K562 (cell line): ENCODE results near the gene BFSP1. TPM values are rescaled to one million over a fixed set of nuclear protein-coding genes. Genes with fewer than 3 reads are reported as not detected.

Experiments used
- ATAC-seq: fragments of 200-7000 bp; cut with Tn5 transposase; 3 replicates; pipeline ENCODE4 v1.9.1; 2020; ENCODE audit warnings: moderate library complexity
- BruUV-seq: library from RNA; stranded (reverse); fragments of 400-500 nt; replicated peaks from 2 replicates; lab custom pipeline; 2021; lab: Mats Ljungman, UMichigan
- CTCF ChIA-PET: fragments of 300-600 bp; formaldehyde crosslinking; extraction: SDS; loops from one replicate; lab custom pipeline; 2021; ENCODE audit warnings: low intra/inter-chr PET ratio; lab: Yijun Ruan, JAX
- POLR2A ChIA-PET: fragments of 300-600, 350-650 bp; sonication (Branson Sonifier 250); formaldehyde crosslinking; extraction: SDS; loops from one replicate; lab custom pipeline; 2021; ENCODE audit warnings: antibody characterized with exemption, inconsistent platforms; lab: Yijun Ruan, JAX
- DNase-seq, 4 experiments: peaks; one replicate each; pipeline versions ENCODE4 v3.0.0 to v3.0.0-alpha.2; 2011 to 2018; ENCODE audit warnings: low spot score in 3 of 4, mixed read lengths in 3 of 4; ENCODE audit errors: extremely low read depth in 1 of 4
- FAIRE-seq: peaks from 2 replicates; lab custom pipeline; 2011; peaks lifted over from hg19 to GRCh38; lab: Jason Lieb, UNC
- H2AFZ ChIP-seq: 2 replicates; pipeline ENCODE4 v1.6.0; 2011; ENCODE audit warnings: low read depth, low read length, control low read depth, inconsistent platforms
- H3K27ac ChIP-seq: fragments of 200-600 bp; 3 replicates; pipeline ENCODE4 v1.8.0; 2011; ENCODE audit warnings: low read depth, mild to moderate bottlenecking, control low read depth, inconsistent platforms, low read length, moderate library complexity, mixed read lengths; ENCODE audit errors: extremely low read depth
- H3K27me3 ChIP-seq, 2 experiments: fragments of 300-600 bp in 1 of 2; 2 replicates in 1 of 2; 3 replicates in 1 of 2; pipeline versions ENCODE4 v1.6.0 to v1.8.0; 2011; ENCODE audit warnings: inconsistent platforms in 2 of 2, low read length in 2 of 2, mild to moderate bottlenecking in 1 of 2, mixed read lengths in 1 of 2, moderate library complexity in 1 of 2; ENCODE audit not compliant: control insufficient read depth in 2 of 2, insufficient read depth in 2 of 2
- H3K36me3 ChIP-seq: fragments of 300-600 bp; 3 replicates; pipeline ENCODE4 v1.8.0; 2011; ENCODE audit warnings: mild to moderate bottlenecking, low read length, inconsistent platforms; ENCODE audit not compliant: control insufficient read depth, insufficient read depth
- H3K4me1 ChIP-seq, 2 experiments: fragments of 200-600 bp in 1 of 2; replicated peaks in 1 of 2; 2 replicates in 1 of 2; 3 replicates in 1 of 2; pipeline versions ENCODE4 v1.5.1 to v1.8.0; 2011; ENCODE audit warnings: inconsistent platforms in 2 of 2, low read length in 2 of 2, mild to moderate bottlenecking in 1 of 2, mixed read lengths in 1 of 2, moderate library complexity in 1 of 2; ENCODE audit not compliant: control insufficient read depth in 2 of 2, insufficient read depth in 2 of 2
- H3K4me2 ChIP-seq: 2 replicates; pipeline ENCODE4 v1.6.1; 2011; ENCODE audit warnings: low read length, control low read depth, inconsistent platforms, mixed read lengths; ENCODE audit not compliant: insufficient read depth
- H3K4me3 ChIP-seq: fragments of 200-600 bp; sonication (generic), shearing (Covaris generic); 2 replicates; pipeline ENCODE4 v1.5.1; 2016; ENCODE audit warnings: control low read depth, inconsistent platforms
- H3K79me2 ChIP-seq: fragments of 200-600 bp; 3 replicates; pipeline ENCODE4 v1.8.0; 2011; ENCODE audit warnings: low read length, inconsistent platforms; ENCODE audit not compliant: control insufficient read depth, insufficient read depth
- H3K9ac ChIP-seq, 2 experiments: 2 replicates each; pipeline versions ENCODE4 v1.6.0 to v1.6.1; 2011; ENCODE audit warnings: low read depth in 2 of 2, low read length in 2 of 2, control low read depth in 1 of 2, inconsistent platforms in 1 of 2, mild to moderate bottlenecking in 1 of 2, mixed read lengths in 1 of 2; ENCODE audit not compliant: insufficient read depth in 1 of 2
- H3K9me1 ChIP-seq: one replicate; pipeline ENCODE4 v1.6.0; 2011; ENCODE audit warnings: inconsistent platforms, mild to moderate bottlenecking, low read length, moderate library complexity; ENCODE audit not compliant: control insufficient read depth, insufficient read depth
- H3K9me3 ChIP-seq: replicated peaks from 2 replicates; pipeline ENCODE4 v1.5.1; 2011; ENCODE audit warnings: low read depth, low read length, inconsistent platforms; ENCODE audit not compliant: control insufficient read depth, insufficient read depth
- H4K20me1 ChIP-seq: replicated peaks from 2 replicates; pipeline ENCODE4 v1.6.1; 2011; ENCODE audit warnings: low read length, inconsistent platforms, mixed read lengths; ENCODE audit not compliant: control insufficient read depth, insufficient read depth
- ARNT ChIP-seq, 2 experiments: fragments of 450-650 bp; IDR thresholded peaks; 2 replicates each; pipeline ENCODE4 v1.6.1; 2016; ENCODE audit warnings: mild to moderate bottlenecking in 1 of 2
- CEBPG ChIP-seq, 3 experiments: fragments of 200-800 bp in 1 of 3; sonication (Bioruptor generic) in 1 of 3; sonication (generic) in 1 of 3; formaldehyde crosslinking in 1 of 3; IDR thresholded peaks in 2 of 3; conservative IDR thresholded peaks in 1 of 3; 2 replicates each; pipeline versions ENCODE4 v1.6.1 to v1.8.0; 2016 to 2022; ENCODE audit warnings: missing compliant biosample characterization in 2 of 3, missing genetic modification characterization in 2 of 3, mild to moderate bottlenecking in 1 of 3, missing genetic modification reagents in 1 of 3
- CXXC5 ChIP-seq: fragments of 250-450 bp; sonication (Bioruptor Pico); IDR thresholded peaks from 2 replicates; pipeline ENCODE4 v1.8.0; 2022; ENCODE audit warnings: inconsistent platforms, mild to moderate bottlenecking, moderate library complexity
- DEAF1 ChIP-seq: fragments of 450-650 bp; formaldehyde crosslinking; IDR thresholded peaks from 2 replicates; pipeline ENCODE4 v1.4.0; 2020; ENCODE audit warnings: mild to moderate bottlenecking, moderate library complexity
- E2F6 ChIP-seq, 2 experiments: IDR thresholded peaks; 2 replicates each; pipeline ENCODE4 v1.6.1; 2011; ENCODE audit warnings: borderline replicate concordance in 1 of 2, control low read depth in 1 of 2, low read depth in 1 of 2, low read length in 1 of 2, mild to moderate bottlenecking in 1 of 2, mixed read lengths in 1 of 2, moderate library complexity in 1 of 2; ENCODE audit not compliant: insufficient read depth in 1 of 2, insufficient read length in 1 of 2, poor library complexity in 1 of 2, severe bottlenecking in 1 of 2; ENCODE audit errors: extremely low read depth in 1 of 2
- HNRNPL ChIP-seq: fragments of 200-400 bp; formaldehyde crosslinking; IDR thresholded peaks from 2 replicates; pipeline ENCODE4 v1.6.1; 2017; ENCODE audit warnings: low read depth, mild to moderate bottlenecking, low read length
- HOXB6 ChIP-seq: fragments of 250-450 bp; sonication (Bioruptor Pico); IDR thresholded peaks from 2 replicates; pipeline ENCODE4 v1.5.1; 2022; ENCODE audit warnings: mild to moderate bottlenecking, borderline replicate concordance
- RBM39 ChIP-seq: fragments of 200-400 bp; formaldehyde crosslinking; optimal IDR thresholded peaks from 2 replicates; pipeline ENCODE3; 2018; ENCODE audit warnings: low read depth, low read length
- SRF ChIP-seq, 2 experiments: fragments of 250-450, 450-650 bp in 1 of 2; sonication (Bioruptor Pico) in 1 of 2; sonication (generic) in 1 of 2; formaldehyde crosslinking; IDR thresholded peaks; 2 replicates each; pipeline versions ENCODE4 v1.5.0 to v1.5.1; 2020 to 2022; ENCODE audit warnings: mild to moderate bottlenecking in 1 of 2, missing genetic modification reagents in 1 of 2
- ZNF121 ChIP-seq: sonication (generic); formaldehyde crosslinking; conservative IDR thresholded peaks from 2 replicates; pipeline ENCODE4 v1.8.0; 2022; ENCODE audit warnings: missing genetic modification reagents
- ZNF740 ChIP-seq, 3 experiments: fragments of 200-800 bp in 1 of 3; sonication (Bioruptor generic) in 1 of 3; sonication (generic) in 1 of 3; formaldehyde crosslinking in 1 of 3; IDR thresholded peaks; 2 replicates each; pipeline versions ENCODE4 v1.6.1 to v1.8.0; 2016 to 2022; ENCODE audit warnings: mild to moderate bottlenecking in 2 of 3, missing compliant biosample characterization in 2 of 3, missing genetic modification characterization in 2 of 3, missing genetic modification reagents in 1 of 3
- ZNF79 ChIP-seq: fragments of 250-450 bp; sonication (Bioruptor Pico); IDR thresholded peaks from 2 replicates; pipeline ENCODE4 v1.4.0; 2020; ENCODE audit warnings: low read depth, mild to moderate bottlenecking, moderate library complexity
- WGBS: fragments of 100-300 bp; shearing (Covaris generic); methylation state at CpG from one replicate; pipeline ENCODE4 v1.1.6; 2016; ENCODE audit warnings: low coverage, mixed read lengths; ENCODE audit not compliant: insufficient coverage; ENCODE audit errors: missing lambda C conversion rate; 5-methylcytosine and 5-hydroxymethylcytosine counted together
- in situ Hi-C: fragments of 300-500 bp; cut with MboI; formaldehyde crosslinking; loops from 4 replicates; pipeline ENCODE4 v1.15.0; 2018; ENCODE audit warnings: inconsistent platforms, mixed read lengths
- intact Hi-C: fragments of 100-400 bp; cut with micrococcal nuclease; formaldehyde crosslinking; loops from 2 replicates; pipeline ENCODE4 v1.14.2; 2022
- polyA plus RNA-seq, 8 experiments: library from polyadenylated mRNA; depleted of rRNA in 4 of 8; stranded (reverse) in 5 of 8; unstranded in 3 of 8; fragments of >200 nt; fragmentation: Nextera tagmentation in 2 of 8; fragmentation: Illumina TruSeq in 1 of 8; extraction: Ambion mirVana in 2 of 8; extraction: Trizol in 1 of 8; gene quantifications; 2 replicates each; pipeline versions ENCODE4 v1.2.1 to v1.2.3, GENCODE V29; 2011 to 2014; ENCODE audit warnings: inconsistent platforms in 1 of 8, missing spikeins in 1 of 8
- total RNA-seq, 7 experiments: library from RNA; depleted of rRNA in 6 of 7; stranded (reverse); fragments of >200 nt in 6 of 7; fragmentation: Illumina TruSeq in 2 of 7; extraction: Trizol in 2 of 7; gene quantifications; 2 replicates each; pipeline versions ENCODE4 v1.2.1 to v1.2.3, GENCODE V29; 2011 to 2021; ENCODE audit warnings: low replicate concordance in 1 of 7
- TF ChIP-seq, protein P1 (sequence below): sonication (generic); IDR thresholded peaks from 2 replicates; pipeline ENCODE4 v1.6.1; 2016
- TF ChIP-seq, protein P2 (sequence below), 2 experiments: fragments of 450-650 bp; IDR thresholded peaks; 2 replicates each; pipeline ENCODE4 v1.6.1; 2016

Gene BFSP1
- total and polyA plus RNA-seq, 9 of the 15 experiments (the other 6 are each of a cell fraction or from before 2014, with no cell fraction given), result 0.09 to 0.86 (median 0.40) TPM

- Histone ChIP-seq H3K79me2 (peaks cover 58% of the 10 kb centered on the region), H2AFZ (no peak overlapping the region), H3K9ac (peak overlapping the region in 1 of 2 experiments; percentile 68; a peak in 2 of 4 replicates), H3K4me2 (peak overlapping the region; percentile 81), H3K4me3 (peak overlapping the region; percentile 83), H4K20me1 (peaks cover 7% of the 10 kb centered on the region; the same call in 1 of the 2 replicates), H3K9me1 (no peaks in the 10 kb centered on the region), H3K27me3 (no peaks in the 10 kb centered on the region), H3K9me3 (no peaks in the 10 kb centered on the region), H3K4me1 (peaks cover 12 to 17% of the 10 kb centered on the region in 2 experiments), H3K36me3 (no peaks in the 10 kb centered on the region), H3K27ac (peak overlapping the region; percentile 68; the same call in 1 of the 3 replicates)
- DNase-seq, result no peak
- ChIA-PET POLR2A (interaction anchor here (1.4 to 2.3 kb wide), 3 partner anchors 9 to 14 kb away, joined by 4 to 9 read pairs (median 6); no protein-coding TSS in a partner anchor), CTCF (no interaction called here)
- intact Hi-C loops, result no loop called here
- in situ Hi-C loops, result no loop called here
- no peak for FAIRE-seq
- ATAC-seq, result no peak
- WGBS, result 0% methylated on average over 6 of the region's 6 CpGs
- BruUV-seq, result no TSS peak
- TF ChIP-seq ZNF79 (CRISPR knock-in tag) (no peak), SRF (CRISPR knock-in tag; IDR thresholded peaks at IDR 0.05) (peak in 1 of 2 experiments; percentile 21; a peak in 1 of 4 replicates), ARNT (IDR thresholded peaks at IDR 0.05) (no peak), HOXB6 (no peak), RBM39 (no peak), ZNF121 (CRISPR knock-in tag) (no peak), ZNF740 (CRISPR knock-in tag; IDR thresholded peaks at IDR 0.05) (no peak), ZNF740 (tag; IDR thresholded peaks at IDR 0.05) (no peak), E2F6 (IDR thresholded peaks at IDR 0.05; ENCODE audit: borderline replicate concordance in 1 of 2, extremely low read depth in 1 of 2, insufficient read depth in 1 of 2, insufficient read length in 1 of 2, low read depth in 1 of 2, low read length in 1 of 2, poor library complexity in 1 of 2, severe bottlenecking in 1 of 2) (no peak), CEBPG (CRISPR knock-in tag; IDR thresholded peaks at IDR 0.05) (peak; percentile 62), CEBPG (tag; conservative IDR thresholded peaks at IDR 0.05 in 1 of 2, IDR thresholded peaks at IDR 0.05 in 1 of 2) (no peak), DEAF1 (CRISPR knock-in tag) (no peak), HNRNPL (no peak), CXXC5 (CRISPR knock-in tag) (no peak)
- TF ChIP-seq, protein P1, sequence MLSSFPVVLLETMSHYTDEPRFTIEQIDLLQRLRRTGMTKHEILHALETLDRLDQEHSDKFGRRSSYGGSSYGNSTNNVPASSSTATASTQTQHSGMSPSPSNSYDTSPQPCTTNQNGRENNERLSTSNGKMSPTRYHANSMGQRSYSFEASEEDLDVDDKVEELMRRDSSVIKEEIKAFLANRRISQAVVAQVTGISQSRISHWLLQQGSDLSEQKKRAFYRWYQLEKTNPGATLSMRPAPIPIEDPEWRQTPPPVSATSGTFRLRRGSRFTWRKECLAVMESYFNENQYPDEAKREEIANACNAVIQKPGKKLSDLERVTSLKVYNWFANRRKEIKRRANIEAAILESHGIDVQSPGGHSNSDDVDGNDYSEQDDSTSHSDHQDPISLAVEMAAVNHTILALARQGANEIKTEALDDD, result 0 out of 2 replicates have a peak, but pooled peaks have one; percentile 52
- TF ChIP-seq, protein P2, sequence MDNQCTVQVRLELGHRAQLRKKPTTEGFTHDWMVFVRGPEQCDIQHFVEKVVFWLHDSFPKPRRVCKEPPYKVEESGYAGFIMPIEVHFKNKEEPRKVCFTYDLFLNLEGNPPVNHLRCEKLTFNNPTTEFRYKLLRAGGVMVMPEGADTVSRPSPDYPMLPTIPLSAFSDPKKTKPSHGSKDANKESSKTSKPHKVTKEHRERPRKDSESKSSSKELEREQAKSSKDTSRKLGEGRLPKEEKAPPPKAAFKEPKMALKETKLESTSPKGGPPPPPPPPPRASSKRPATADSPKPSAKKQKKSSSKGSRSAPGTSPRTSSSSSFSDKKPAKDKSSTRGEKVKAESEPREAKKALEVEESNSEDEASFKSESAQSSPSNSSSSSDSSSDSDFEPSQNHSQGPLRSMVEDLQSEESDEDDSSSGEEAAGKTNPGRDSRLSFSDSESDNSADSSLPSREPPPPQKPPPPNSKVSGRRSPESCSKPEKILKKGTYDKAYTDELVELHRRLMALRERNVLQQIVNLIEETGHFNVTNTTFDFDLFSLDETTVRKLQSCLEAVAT (IDR thresholded peaks at IDR 0.05), result no peak
These were observed 40.0 kb upstream of the BFSP1 start for GRCh38 chr20:17571153-17571527.
